Esophagus muscularis mucosa (tissue), 4 donors: ENCODE results near the gene TSC22D3. TPM values are rescaled to one million over a fixed set of nuclear protein-coding genes. Genes with fewer than 3 reads are reported as not detected.

Source experiments
- DNase-seq: peaks from one replicate; pipeline ENCODE4 v3.0.0-alpha.2; 2017; ENCODE audit errors: extremely low spot score
- H3K27ac ChIP-seq, 4 donors: fragments of 200-600 bp; sonication (generic); replicated peaks in 1 of 4; 1 replicate in 3 of 4; 2 replicates in 1 of 4; pipeline ENCODE4 v1.5.1; 2016 to 2019; ENCODE audit warnings: mild to moderate bottlenecking in 1 of 4
- H3K27me3 ChIP-seq, 4 donors: fragments of 200-600 bp; sonication (generic); one replicate each; pipeline versions ENCODE4 v1.5.1 to v1.6.0; 2016 to 2019
- H3K36me3 ChIP-seq, 4 donors: fragments of 200-600 bp; sonication (generic); one replicate each; pipeline ENCODE4 v1.5.1; 2016 to 2019
- H3K4me1 ChIP-seq, 4 donors: fragments of 200-600 bp; sonication (generic); one replicate each; pipeline ENCODE4 v1.5.1; 2016 to 2019
- H3K4me3 ChIP-seq, 4 donors: fragments of 200-600 bp; sonication (generic); 1 replicate in 2 of 4; 2 replicates in 2 of 4; pipeline ENCODE4 v1.5.1; 2016 to 2019; ENCODE audit warnings: mild to moderate bottlenecking in 4 of 4, moderate library complexity in 1 of 4
- H3K9me3 ChIP-seq, 4 donors: fragments of 200-600 bp; sonication (generic); 1 replicate in 3 of 4; 2 replicates in 1 of 4; pipeline ENCODE4 v1.5.1; 2016 to 2019
- EP300 ChIP-seq: sonication (generic); formaldehyde crosslinking; IDR thresholded peaks from one replicate; pipeline ENCODE4 v1.6.1; 2017; ENCODE audit warnings: antibody characterized with exemption
- POLR2A ChIP-seq: fragments of 450-650 bp; IDR thresholded peaks from one replicate; pipeline ENCODE4 v1.6.1; 2017; ENCODE audit warnings: antibody characterized with exemption, moderate library complexity, mild to moderate bottlenecking, low read depth
- POLR2AphosphoS5 ChIP-seq, 2 donors: sonication (generic); formaldehyde crosslinking; IDR thresholded peaks; one replicate each; pipeline ENCODE4 v1.6.1; 2017; ENCODE audit warnings: antibody characterized with exemption in 2 of 2
- WGBS: methylation state at CpG from one replicate; pipeline ENCODE4 v1.1.5; 2018; 5-methylcytosine and 5-hydroxymethylcytosine counted together
- intact Hi-C: fragments of 100-400 bp; cut with DNase I; formaldehyde crosslinking; loops from one replicate; pipeline ENCODE4 v1.15.1; 2023
- total RNA-seq, 4 donors: library from RNA; depleted of rRNA; stranded (reverse); fragments of >200 nt; gene quantifications; one replicate each; pipeline versions ENCODE4 v1.1.0 to v1.2.1, GENCODE V29; 2016
- TF ChIP-seq, protein P1 (sequence below), 3 experiments: fragments of 200-600 bp in 2 of 3; fragments of 450-650 bp in 1 of 3; sonication (generic) in 2 of 3; IDR thresholded peaks; one replicate each; pipeline ENCODE4 v1.5.1; 2017 to 2019; ENCODE audit warnings: antibody characterized with exemption in 3 of 3, mild to moderate bottlenecking in 2 of 3, moderate library complexity in 1 of 3

TSC22D3 gene
- total RNA-seq, 4 donors from 2014 or later, result 389 to 1,047 (median 786) TPM

- TF ChIP-seq EP300 (no peak), POLR2AphosphoS5 (IDR thresholded peaks at IDR 0.05) (no peak), POLR2A (no peak)
- TF ChIP-seq, protein P1, sequence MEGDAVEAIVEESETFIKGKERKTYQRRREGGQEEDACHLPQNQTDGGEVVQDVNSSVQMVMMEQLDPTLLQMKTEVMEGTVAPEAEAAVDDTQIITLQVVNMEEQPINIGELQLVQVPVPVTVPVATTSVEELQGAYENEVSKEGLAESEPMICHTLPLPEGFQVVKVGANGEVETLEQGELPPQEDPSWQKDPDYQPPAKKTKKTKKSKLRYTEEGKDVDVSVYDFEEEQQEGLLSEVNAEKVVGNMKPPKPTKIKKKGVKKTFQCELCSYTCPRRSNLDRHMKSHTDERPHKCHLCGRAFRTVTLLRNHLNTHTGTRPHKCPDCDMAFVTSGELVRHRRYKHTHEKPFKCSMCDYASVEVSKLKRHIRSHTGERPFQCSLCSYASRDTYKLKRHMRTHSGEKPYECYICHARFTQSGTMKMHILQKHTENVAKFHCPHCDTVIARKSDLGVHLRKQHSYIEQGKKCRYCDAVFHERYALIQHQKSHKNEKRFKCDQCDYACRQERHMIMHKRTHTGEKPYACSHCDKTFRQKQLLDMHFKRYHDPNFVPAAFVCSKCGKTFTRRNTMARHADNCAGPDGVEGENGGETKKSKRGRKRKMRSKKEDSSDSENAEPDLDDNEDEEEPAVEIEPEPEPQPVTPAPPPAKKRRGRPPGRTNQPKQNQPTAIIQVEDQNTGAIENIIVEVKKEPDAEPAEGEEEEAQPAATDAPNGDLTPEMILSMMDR (IDR thresholded peaks at IDR 0.05), result no peak
- H3K4me1 ChIP-seq, result peaks cover 74 to 98% (median 88%) of the 10 kb centered on the region in 4 donors
- 52% methylated on average over 8 of the region's 8 CpGs for WGBS
- no peaks in the 10 kb centered on the region for H3K36me3 ChIP-seq
- no peak overlapping the region for H3K4me3 ChIP-seq
- no peak for DNase-seq
- no peaks in the 10 kb centered on the region for H3K27me3 ChIP-seq
- H3K27ac ChIP-seq, result peak overlapping the region; percentile 10 to 92 (median 26)
- H3K9me3 ChIP-seq, result no peaks in the 10 kb centered on the region
- intact Hi-C loops, result no loop called here
Observed at GRCh38 chrX:107736781-107737531, 38.6 kb downstream of the TSC22D3 start.

DNA sequence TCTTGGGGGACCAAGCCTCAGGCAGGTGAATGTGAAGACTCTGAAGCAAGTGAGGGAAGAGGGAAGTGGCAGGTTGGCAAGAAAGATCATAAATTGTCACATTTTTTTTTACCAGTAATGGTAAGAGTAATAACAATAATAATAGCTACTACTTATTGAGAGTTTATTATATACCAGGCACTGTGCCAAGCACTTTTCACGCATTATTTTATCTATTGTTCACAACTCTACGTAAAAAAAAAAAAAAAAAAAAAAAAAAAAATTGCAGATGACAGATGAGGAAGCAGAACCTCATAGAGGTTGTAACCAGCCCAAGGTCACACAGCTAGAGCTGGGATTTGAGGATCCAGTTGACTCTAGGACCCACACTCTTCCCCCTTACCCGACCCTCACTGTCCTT lies 40.9 kb downstream of the TSC22D3 start:
- 66% methylated on average over 3 of the region's 3 CpGs for WGBS
- H3K36me3 ChIP-seq, result no peaks in the 10 kb centered on the region
- H3K4me1 ChIP-seq, result peaks cover 72 to 98% (median 89%) of the 10 kb centered on the region in 4 donors
- H3K27me3 ChIP-seq, result no peaks in the 10 kb centered on the region
- no peak for DNase-seq
- peak overlapping the region; percentile 46 to 92 (median 70) for H3K27ac ChIP-seq
- TF ChIP-seq POLR2AphosphoS5 (IDR thresholded peaks at IDR 0.05) (no peak), EP300 (no peak), POLR2A (no peak)
- TF ChIP-seq, protein P1 (IDR thresholded peaks at IDR 0.05), result no peak
- H3K9me3 ChIP-seq, result no peaks in the 10 kb centered on the region
- H3K4me3 ChIP-seq, result no peak overlapping the region
- intact Hi-C loops, result no loop called here

- no peaks in the 10 kb centered on the region for H3K9me3 ChIP-seq
- intact Hi-C loops, result no loop called here
- H3K27me3 ChIP-seq, result no peaks in the 10 kb centered on the region
- H3K4me3 ChIP-seq, result no peak overlapping the region
- 78% methylated on average over 4 of the region's 4 CpGs for WGBS
- no peaks in the 10 kb centered on the region for H3K36me3 ChIP-seq
- TF ChIP-seq, protein P1 (IDR thresholded peaks at IDR 0.05), result no peak
- TF ChIP-seq EP300 (no peak), POLR2A (no peak), POLR2AphosphoS5 (IDR thresholded peaks at IDR 0.05) (no peak)
- peak overlapping the region; percentile 46 to 82 (median 69) for H3K27ac ChIP-seq
- H3K4me1 ChIP-seq, result peaks cover 73 to 98% (median 89%) of the 10 kb centered on the region in 4 donors
- no peak for DNase-seq
Observed at GRCh38 chrX:107733686-107734085, 41.9 kb downstream of the TSC22D3 start.

- TF ChIP-seq POLR2A, result no peak
- TF ChIP-seq POLR2AphosphoS5 (IDR thresholded peaks at IDR 0.05), result peak; percentile 62 to 77
- peak; percentile 95 for DNase-seq
- intact Hi-C loops, result no loop called here
- 32% methylated on average over 7 of the region's 7 CpGs for WGBS
- no peaks in the 10 kb centered on the region for H3K27me3 ChIP-seq
- peaks cover 67 to 98% (median 91%) of the 10 kb centered on the region in 4 donors for H3K4me1 ChIP-seq
- H3K9me3 ChIP-seq, result no peaks in the 10 kb centered on the region
- no peak overlapping the region for H3K4me3 ChIP-seq
- H3K36me3 ChIP-seq, result no peaks in the 10 kb centered on the region
- peak overlapping the region; percentile 81 to 82 (median 82) for H3K27ac ChIP-seq
Observed at GRCh38 chrX:107731831-107732502, 43.6 kb downstream of the TSC22D3 start.

DNA sequence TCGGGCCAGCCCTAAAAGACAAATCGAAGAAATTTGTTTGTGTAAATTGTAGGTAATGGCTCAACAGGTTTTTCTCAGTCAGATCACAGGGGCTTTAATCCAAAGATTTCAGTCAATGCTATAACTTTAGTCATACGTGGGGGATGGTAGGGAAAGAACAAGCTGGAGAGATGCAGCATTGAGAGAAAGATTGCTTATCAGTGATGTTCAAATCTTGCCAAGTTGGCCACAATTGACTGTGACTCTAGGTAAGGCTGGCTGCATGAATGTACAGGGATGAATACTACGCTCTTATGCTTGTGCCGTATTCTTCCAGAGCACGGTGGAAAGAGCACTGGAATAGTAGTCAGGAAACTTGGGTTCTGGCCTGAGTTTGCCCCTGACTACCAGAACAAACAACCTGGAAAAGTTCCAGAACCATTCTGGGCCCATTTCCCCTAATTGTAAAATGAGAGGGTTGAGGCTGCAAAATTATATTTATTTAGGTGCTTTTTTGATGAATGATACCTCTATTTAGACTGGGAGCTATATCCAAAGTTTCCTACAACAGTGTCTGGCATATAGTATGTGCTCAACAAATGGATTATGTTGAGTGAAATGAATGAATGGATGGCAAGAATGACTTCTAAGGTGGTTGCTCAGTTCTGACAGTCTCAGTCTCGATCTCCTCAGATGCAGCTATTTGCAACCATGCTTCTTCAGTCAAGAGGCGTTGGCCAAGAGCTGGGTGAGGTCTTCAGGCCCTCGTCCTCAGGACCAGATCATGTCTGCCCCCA lies 44.4 kb downstream of the TSC22D3 start:
- TF ChIP-seq POLR2AphosphoS5 (IDR thresholded peaks at IDR 0.05) (peak in 1 of 2 donors; percentile 8), EP300 (no peak), POLR2A (no peak)
- TF ChIP-seq, protein P1 (IDR thresholded peaks at IDR 0.05), result no peak
- peaks cover 68 to 100% (median 92%) of the 10 kb centered on the region in 4 donors for H3K4me1 ChIP-seq
- no peaks in the 10 kb centered on the region for H3K36me3 ChIP-seq
- intact Hi-C loops, result no loop called here
- no peak overlapping the region for H3K4me3 ChIP-seq
- H3K9me3 ChIP-seq, result no peaks in the 10 kb centered on the region
- 71% methylated on average over 9 of the region's 9 CpGs for whole genome bisulfite sequencing
- peak overlapping the region; percentile 81 to 82 (median 82) for H3K27ac ChIP-seq
- no peak for DNase-seq
- no peaks in the 10 kb centered on the region for H3K27me3 ChIP-seq
